IMR-90 (cell line): ENCODE measurements around the gene PPP5C. TPM values are rescaled to one million over a fixed set of nuclear protein-coding genes. Genes with fewer than 3 reads are reported as not detected.

Experiments
- ATAC-seq: fragments of 200-7000 bp; cut with Tn5 transposase; 2 replicates; pipeline ENCODE4 v1.9.1; 2020; ENCODE audit warnings: low read depth, mild to moderate bottlenecking, moderate library complexity
- BruUV-seq: library from RNA; stranded (reverse); fragments of 400-500 nt; replicated peaks from 2 replicates; lab custom pipeline; 2021; lab: Mats Ljungman, UMichigan
- CTCF ChIA-PET: fragments of 300-600 bp; formaldehyde crosslinking; extraction: SDS; loops from one replicate; lab custom pipeline; 2021; ENCODE audit warnings: antibody characterized with exemption; lab: Yijun Ruan, JAX
- POLR2A ChIA-PET: fragments of 300-600 bp; sonication (Branson Sonifier 250); formaldehyde crosslinking; loops from one replicate; lab custom pipeline; 2022; ENCODE audit warnings: antibody characterized with exemption; ENCODE audit not compliant: unreplicated experiment; lab: Charles Lee
- DNase-seq: peaks from one replicate; pipeline ENCODE4 v3.0.0; 2013
- H2AFZ ChIP-seq: replicated peaks from 2 replicates; pipeline ENCODE3; 2013; ENCODE audit warnings: low read length, mild to moderate bottlenecking; ENCODE audit not compliant: poor library complexity
- H2AK5ac ChIP-seq: 2 replicates; pipeline ENCODE4 v1.6.1; 2013; ENCODE audit warnings: low read depth, low read length, inconsistent platforms
- H2AK9ac ChIP-seq: replicated peaks from 2 replicates; pipeline ENCODE3; 2013; ENCODE audit warnings: mild to moderate bottlenecking, low read depth, low read length, moderate library complexity; ENCODE audit not compliant: poor library complexity
- H2BK120ac ChIP-seq: 2 replicates; pipeline ENCODE4 v1.6.1; 2013; ENCODE audit warnings: low read depth, low read length, inconsistent platforms
- H2BK15ac ChIP-seq: 3 replicates; pipeline ENCODE4 v1.6.1; 2013; ENCODE audit warnings: low read depth, low read length, inconsistent platforms
- H2BK20ac ChIP-seq: 2 replicates; pipeline ENCODE4 v1.6.1; 2013; ENCODE audit warnings: low read depth, mild to moderate bottlenecking, inconsistent platforms, low read length, moderate library complexity
- H2BK5ac ChIP-seq: 2 replicates; pipeline ENCODE4 v1.6.1; 2013; ENCODE audit warnings: mild to moderate bottlenecking, low read depth, low read length, inconsistent platforms; ENCODE audit not compliant: poor library complexity, severe bottlenecking
- H3K14ac ChIP-seq: replicated peaks from 2 replicates; pipeline ENCODE4 v1.6.1; 2013; ENCODE audit warnings: low read depth, low read length, inconsistent platforms
- H3K18ac ChIP-seq: 2 replicates; pipeline ENCODE4 v1.6.1; 2013; ENCODE audit warnings: low read depth, low read length, control low read depth
- H3K23ac ChIP-seq: 2 replicates; pipeline ENCODE4 v1.6.1; 2013; ENCODE audit warnings: low read depth, low read length, inconsistent platforms
- H3K27ac ChIP-seq: 2 replicates; pipeline ENCODE4 v1.5.1; 2013; ENCODE audit warnings: mild to moderate bottlenecking, control low read depth, low read length; ENCODE audit not compliant: insufficient read depth
- H3K27me3 ChIP-seq: 2 replicates; pipeline ENCODE4 v1.6.1; 2013; ENCODE audit warnings: low read length; ENCODE audit not compliant: control insufficient read depth, insufficient read depth
- H3K36me3 ChIP-seq: 2 replicates; pipeline ENCODE4 v1.6.1; 2013; ENCODE audit warnings: low read length, mixed read lengths; ENCODE audit not compliant: control insufficient read depth, insufficient read depth
- H3K4ac ChIP-seq: 2 replicates; pipeline ENCODE4 v1.6.1; 2013; ENCODE audit warnings: low read depth, low read length, inconsistent platforms
- H3K4me1 ChIP-seq: 2 replicates; pipeline ENCODE4 v1.6.1; 2013; ENCODE audit warnings: low read length, mixed read lengths; ENCODE audit not compliant: control insufficient read depth, insufficient read depth
- H3K4me2 ChIP-seq: 2 replicates; pipeline ENCODE4 v1.6.1; 2013; ENCODE audit warnings: low read depth, mild to moderate bottlenecking, control low read depth, low read length, moderate library complexity
- H3K4me3 ChIP-seq: 2 replicates; pipeline ENCODE4 v1.5.1; 2013; ENCODE audit warnings: low read depth, mild to moderate bottlenecking, control low read depth, low read length, moderate library complexity; ENCODE audit not compliant: insufficient read depth
- H3K56ac ChIP-seq: 2 replicates; pipeline ENCODE4 v1.6.1; 2013; ENCODE audit warnings: low read length, inconsistent platforms; ENCODE audit not compliant: insufficient read depth; ENCODE audit errors: extremely low read depth
- H3K79me1 ChIP-seq, 2 experiments: 2 replicates each; pipeline ENCODE4 v1.6.1; 2013; ENCODE audit warnings: low read length in 2 of 2, inconsistent platforms in 1 of 2, low read depth in 1 of 2
- H3K9ac ChIP-seq: 2 replicates; pipeline ENCODE4 v1.6.1; 2013; ENCODE audit warnings: low read depth, low read length, control low read depth
- H3K9me1 ChIP-seq: 2 replicates; pipeline ENCODE4 v1.6.1; 2013; ENCODE audit warnings: low read length, inconsistent platforms; ENCODE audit not compliant: insufficient read depth
- H3K9me3 ChIP-seq: 2 replicates; pipeline ENCODE4 v1.6.1; 2013; ENCODE audit warnings: low read length; ENCODE audit not compliant: control insufficient read depth, insufficient read depth
- H4K20me1 ChIP-seq: 2 replicates; pipeline ENCODE4 v1.6.1; 2013; ENCODE audit warnings: low read length, inconsistent platforms; ENCODE audit not compliant: insufficient read depth
- H4K5ac ChIP-seq: 2 replicates; pipeline ENCODE4 v1.6.1; 2013; ENCODE audit warnings: mild to moderate bottlenecking, low read depth, low read length, control low read depth
- H4K8ac ChIP-seq, 2 experiments: 2 replicates each; pipeline ENCODE4 v1.6.1; 2013; ENCODE audit warnings: low read depth in 2 of 2, low read length in 2 of 2, control low read depth in 1 of 2, inconsistent platforms in 1 of 2
- H4K91ac ChIP-seq: 2 replicates; pipeline ENCODE4 v1.6.1; 2013; ENCODE audit warnings: low read depth, low read length, inconsistent platforms; ENCODE audit not compliant: insufficient read depth
- BHLHE40 ChIP-seq: fragments of 150-350 bp; IDR thresholded peaks from 2 replicates; pipeline ENCODE4 v1.6.1; 2016; ENCODE audit warnings: mild to moderate bottlenecking, low read depth, low read length
- CEBPB ChIP-seq: IDR thresholded peaks from 2 replicates; pipeline ENCODE4 v1.6.1; 2012; ENCODE audit warnings: low read depth, low read length, improper control_type of control experiment
- CHD1 ChIP-seq: IDR thresholded peaks from 2 replicates; pipeline ENCODE4 v1.6.1; 2012; ENCODE audit warnings: low read depth, low read length, improper control_type of control experiment
- CTCF ChIP-seq: conservative IDR thresholded peaks from 2 replicates; pipeline ENCODE4 v1.5.1; 2012; ENCODE audit warnings: mild to moderate bottlenecking, low read depth, low read length, improper control_type of control experiment
- ELK1 ChIP-seq: fragments of 150-350 bp; IDR thresholded peaks from 2 replicates; pipeline ENCODE4 v1.6.1; 2016; ENCODE audit warnings: low read depth, mild to moderate bottlenecking, low read length, moderate library complexity, borderline replicate concordance
- FOS ChIP-seq: fragments of 150-350 bp; IDR thresholded peaks from 2 replicates; pipeline ENCODE4 v1.6.1; 2016; ENCODE audit warnings: low read depth, low read length
- MAFK ChIP-seq: IDR thresholded peaks from 2 replicates; pipeline ENCODE4 v1.6.1; 2012; ENCODE audit warnings: low read depth, low read length, improper control_type of control experiment
- MAZ ChIP-seq: IDR thresholded peaks from 2 replicates; pipeline ENCODE4 v1.6.1; 2012; ENCODE audit warnings: low read depth, mild to moderate bottlenecking, low read length, improper control_type of control experiment, moderate library complexity, borderline replicate concordance
- MXI1 ChIP-seq: IDR thresholded peaks from 2 replicates; pipeline ENCODE4 v1.6.1; 2012; ENCODE audit warnings: low read depth, mild to moderate bottlenecking, low read length, moderate library complexity, borderline replicate concordance
- NFE2L2 ChIP-seq: fragments of 150-350 bp; IDR thresholded peaks from 2 replicates; pipeline ENCODE4 v1.6.1; 2016; ENCODE audit warnings: low read depth, mild to moderate bottlenecking, low read length
- POLR2A ChIP-seq: IDR thresholded peaks from 2 replicates; pipeline ENCODE4 v1.6.1; 2012; ENCODE audit warnings: mild to moderate bottlenecking, low read depth, low read length
- RAD21 ChIP-seq: IDR thresholded peaks from 2 replicates; pipeline ENCODE4 v1.6.1; 2012; ENCODE audit warnings: low read length, improper control_type of control experiment
- RCOR1 ChIP-seq: IDR thresholded peaks from 2 replicates; pipeline ENCODE4 v1.6.1; 2012; ENCODE audit warnings: mild to moderate bottlenecking, low read length, improper control_type of control experiment; ENCODE audit not compliant: insufficient replicate concordance
- RFX5 ChIP-seq: IDR thresholded peaks from 2 replicates; pipeline ENCODE4 v1.8.0; 2012; ENCODE audit warnings: low read depth, mild to moderate bottlenecking, low read length, moderate library complexity
- SMC3 ChIP-seq: fragments of 150-350 bp; IDR thresholded peaks from 2 replicates; pipeline ENCODE4 v1.6.1; 2016; ENCODE audit warnings: low read depth, mild to moderate bottlenecking, antibody characterized with exemption, low read length, moderate library complexity
- USF2 ChIP-seq: fragments of 150-350 bp; IDR thresholded peaks from 2 replicates; pipeline ENCODE4 v1.6.1; 2017; ENCODE audit warnings: mild to moderate bottlenecking, antibody characterized with exemption, low read length, low read depth
- WGBS, 2 experiments: methylation state at CpG; one replicate each; pipeline versions ENCODE4 v1.1.5 to v1.1.7; 2013; ENCODE audit warnings: missing lambda C conversion rate in 2 of 2; ENCODE audit not compliant: insufficient read length in 1 of 2; ENCODE audit errors: extremely low coverage in 2 of 2; 5-methylcytosine and 5-hydroxymethylcytosine counted together
- dilution Hi-C: fragments of 300-500 bp; cut with HindIII; formaldehyde crosslinking; loops from one replicate; pipeline ENCODE4 v1.14.3; 2018; ENCODE audit warnings: low sequenced_read_pairs; ENCODE audit not compliant: unreplicated experiment
- in situ Hi-C: fragments of 300-500 bp; cut with MboI; formaldehyde crosslinking; loops from 3 replicates; pipeline ENCODE4 v1.14.3; 2019; ENCODE audit warnings: low sequenced_read_pairs, inconsistent platforms, mixed read lengths
- intact Hi-C: fragments of 100-400 bp; cut with micrococcal nuclease; formaldehyde crosslinking; loops from 2 replicates; pipeline ENCODE4 v1.10.0; 2022
- polyA plus RNA-seq, 3 experiments: library from polyadenylated mRNA; depleted of rRNA; stranded (reverse); fragments of >200 nt; gene quantifications; 2 replicates each; pipeline ENCODE4 v1.2.3, GENCODE V29; 2012; ENCODE audit warnings: low replicate concordance in 1 of 3
- total RNA-seq: library from RNA; depleted of rRNA; stranded (reverse); fragments of >200 nt; gene quantifications from 2 replicates; pipeline ENCODE4 v1.2.3, GENCODE V29; 2012

PPP5C gene
- total and polyA plus RNA-seq, 2 of the 4 experiments (the other 2 are of a cell fraction), result 80.5 to 128 TPM

GRCh38 chr19:46341937-46342336 lies 5.0 kb upstream of the PPP5C start:
- Histone ChIP-seq H3K18ac (no peak overlapping the region), H3K27me3 (peaks cover 33% of the 10 kb centered on the region), H3K56ac (no peak overlapping the region), H2AK9ac (no peak overlapping the region), H3K9me1 (no peaks in the 10 kb centered on the region), H3K4me3 (no peak overlapping the region), H2BK20ac (no peak overlapping the region), H4K8ac (no peak overlapping the region), H4K91ac (no peak overlapping the region), H4K20me1 (no peaks in the 10 kb centered on the region), H3K79me1 (peaks cover 0 to under 1% of the 10 kb centered on the region in 2 experiments; a peak in 2 of 4 replicates), H3K23ac (no peak overlapping the region), H3K4me2 (no peak overlapping the region), H3K4ac (no peak overlapping the region), H3K27ac (no peak overlapping the region), H2BK15ac (no peak overlapping the region), H3K9ac (no peak overlapping the region), H4K5ac (no peak overlapping the region), H2BK5ac (no peak overlapping the region), H3K4me1 (no peaks in the 10 kb centered on the region), H3K36me3 (no peaks in the 10 kb centered on the region), H3K9me3 (no peaks in the 10 kb centered on the region), H2AK5ac (no peak overlapping the region), H2AFZ (no peak overlapping the region), H2BK120ac (no peak overlapping the region), H3K14ac (no peak overlapping the region)
- DNase-seq, result no peak
- dilution Hi-C loops, result no loop called here
- ChIA-PET POLR2A (no interaction called here), CTCF (no interaction called here)
- no TSS peak for BruUV-seq
- in situ Hi-C loops, result no loop called here
- TF ChIP-seq CTCF (no peak), POLR2A (no peak), NFE2L2 (no peak), RFX5 (no peak), CHD1 (no peak), MAZ (no peak), RAD21 (no peak), MXI1 (no peak), ELK1 (no peak), MAFK (no peak), FOS (no peak), BHLHE40 (no peak), CEBPB (no peak), SMC3 (no peak), RCOR1 (no peak), USF2 (no peak)
- ATAC-seq, result no peak
- WGBS, 2 experiments, result 82% methylated on average over 3 of the region's 3 CpGs; no CpG with 5 or more reads in 1 of the 2 experiments
- intact Hi-C loops, result no loop called here
